HCT116 (cell line): ENCODE data around the gene MAPKAPK3. TPM values are rescaled to one million over a fixed set of nuclear protein-coding genes. Genes with fewer than 3 reads are reported as not detected.
A peak's percentile ranks its signal among the peaks of the same experiment; 100 is the strongest.

Experiments used
- ATAC-seq: fragments of 200-7000 bp; cut with Tn5 transposase; 2 replicates; pipeline ENCODE4 v1.9.1; 2020; ENCODE audit warnings: mild to moderate bottlenecking, moderate library complexity
- BruUV-seq: library from RNA; stranded (reverse); fragments of 400-500 nt; replicated peaks from 2 replicates; lab custom pipeline; 2021; lab: Mats Ljungman, UMichigan
- CTCF ChIA-PET: fragments of 300-600 bp; sonication (Branson Sonifier 250); formaldehyde crosslinking; loops from one replicate; lab custom pipeline; 2021; ENCODE audit warnings: antibody characterized with exemption; lab: Charles Lee
- POLR2A ChIA-PET: fragments of 300-600, 350-600 bp; sonication (Branson Sonifier 250); formaldehyde crosslinking; loops from one replicate; lab custom pipeline; 2021; ENCODE audit warnings: antibody characterized with exemption; lab: Charles Lee
- RAD21 ChIA-PET, 2 experiments: fragments of 300-600 bp; sonication (Branson Sonifier 250); formaldehyde crosslinking; loops; one replicate each; lab custom pipeline; 2023; ENCODE audit warnings: low total read pairs in 2 of 2; ENCODE audit not compliant: uncharacterized antibody in 2 of 2, unreplicated experiment in 2 of 2, low non-redundant PET in 1 of 2; lab: Charles Lee
- DNase-seq: peaks from one replicate; pipeline ENCODE4 v3.0.0-alpha.2; 2010; ENCODE audit warnings: low read depth, low spot score
- H2AFZ ChIP-seq: fragments of 200-600 bp; shearing (Covaris generic), sonication (generic); 2 replicates; pipeline ENCODE4 v1.6.1; 2017; ENCODE audit warnings: low read depth, mixed run types, mixed read lengths, antibody characterized with exemption, low read length; ENCODE audit not compliant: poor library complexity, severe bottlenecking
- H3K27ac ChIP-seq: 2 replicates; pipeline ENCODE4 v1.5.1; 2012; ENCODE audit warnings: low read depth, low read length
- H3K27me3 ChIP-seq: fragments of 200-600 bp; sonication (generic); 2 replicates; pipeline ENCODE4 v1.6.1; 2016; ENCODE audit warnings: mixed run types, low read length, mixed read lengths; ENCODE audit not compliant: insufficient read depth
- H3K36me3 ChIP-seq, 2 experiments: fragments of 200-500 bp in 1 of 2; fragments of 200-600 bp in 1 of 2; sonication (Bioruptor generic) in 1 of 2; sonication (generic) in 1 of 2; 2 replicates each; pipeline versions ENCODE4 v1.5.1 to v1.6.1; 2014 to 2016; ENCODE audit warnings: low read length in 2 of 2, inconsistent platforms in 1 of 2, mixed read lengths in 1 of 2, mixed run types in 1 of 2; ENCODE audit not compliant: insufficient read depth in 2 of 2, control insufficient read depth in 1 of 2
- H3K4me1 ChIP-seq, 2 experiments: fragments of 200-600 bp in 1 of 2; sonication (generic) in 1 of 2; 2 replicates each; pipeline versions ENCODE4 v1.5.1 to v1.6.1; 2012 to 2017; ENCODE audit warnings: low read length in 2 of 2, inconsistent platforms in 1 of 2, mild to moderate bottlenecking in 1 of 2, mixed read lengths in 1 of 2, mixed run types in 1 of 2, moderate library complexity in 1 of 2; ENCODE audit not compliant: insufficient read depth in 2 of 2, control insufficient read depth in 1 of 2
- H3K4me2 ChIP-seq: fragments of 200-600 bp; sonication (generic); 2 replicates; pipeline ENCODE4 v1.6.1; 2017; ENCODE audit warnings: mixed run types, low read length, mixed read lengths
- H3K4me3 ChIP-seq, 2 experiments: fragments of 200-600 bp in 1 of 2; sonication (generic) in 1 of 2; replicated peaks in 1 of 2; 2 replicates each; pipeline ENCODE4 v1.5.1; 2011 to 2016; ENCODE audit warnings: low read length in 2 of 2, control low read depth in 1 of 2, low read depth in 1 of 2, mild to moderate bottlenecking in 1 of 2, mixed read lengths in 1 of 2, mixed run types in 1 of 2
- H3K79me2 ChIP-seq: fragments of 200-600 bp; sonication (generic); 2 replicates; pipeline ENCODE4 v1.6.1; 2017; ENCODE audit warnings: mild to moderate bottlenecking, mixed run types, low read length, moderate library complexity, mixed read lengths; ENCODE audit not compliant: insufficient read depth
- H3K9ac ChIP-seq: fragments of 200-600 bp; sonication (generic); 2 replicates; pipeline ENCODE4 v1.6.1; 2016; ENCODE audit warnings: low read length, mixed read lengths
- H3K9me2 ChIP-seq: fragments of 200-600 bp; sonication (generic), shearing (Covaris generic); 2 replicates; pipeline ENCODE4 v1.6.1; 2017; ENCODE audit warnings: mixed run types, mild to moderate bottlenecking, moderate library complexity; ENCODE audit not compliant: insufficient read depth
- H3K9me3 ChIP-seq, 2 experiments: fragments of 200-500 bp in 1 of 2; fragments of 200-600 bp in 1 of 2; sonication (Bioruptor generic) in 1 of 2; sonication (generic) in 1 of 2; 2 replicates each; pipeline ENCODE4 v1.6.1; 2014 to 2017; ENCODE audit warnings: low read length in 2 of 2, mixed read lengths in 2 of 2, inconsistent platforms in 1 of 2, low read depth in 1 of 2, mild to moderate bottlenecking in 1 of 2, mixed run types in 1 of 2, moderate library complexity in 1 of 2; ENCODE audit not compliant: control insufficient read depth in 1 of 2, insufficient read depth in 1 of 2
- H4K20me1 ChIP-seq: fragments of 200-600 bp; sonication (generic), shearing (Covaris generic); 2 replicates; pipeline ENCODE4 v1.6.1; 2017; ENCODE audit warnings: mixed run types, mild to moderate bottlenecking, moderate library complexity; ENCODE audit not compliant: insufficient read depth
- CEBPB ChIP-seq: IDR thresholded peaks from 2 replicates; pipeline ENCODE4 v1.6.1; 2012; ENCODE audit warnings: low read depth
- CTCF ChIP-seq, 3 experiments: fragments of 200-600 bp in 1 of 3; sonication (generic) in 1 of 3; IDR thresholded peaks in 2 of 3; conservative IDR thresholded peaks in 1 of 3; 2 replicates each; pipeline ENCODE4 v1.5.1; 2012 to 2017; ENCODE audit warnings: low read depth in 2 of 3, low read length in 2 of 3, antibody characterized with exemption in 1 of 3, borderline replicate concordance in 1 of 3, control low read depth in 1 of 3, mild to moderate bottlenecking in 1 of 3, mixed read lengths in 1 of 3, mixed run types in 1 of 3, moderate library complexity in 1 of 3; ENCODE audit not compliant: insufficient read depth in 1 of 3
- EZH2phosphoT487 ChIP-seq: fragments of 200-600 bp; IDR thresholded peaks from 2 replicates; pipeline ENCODE4 v1.6.1; 2018; ENCODE audit warnings: antibody characterized with exemption, borderline replicate concordance
- FOSL1 ChIP-seq: IDR thresholded peaks from 2 replicates; pipeline ENCODE4 v1.6.1; 2012; ENCODE audit warnings: low read depth
- POLR2AphosphoS5 ChIP-seq: IDR thresholded peaks from 2 replicates; pipeline ENCODE4 v1.6.1; 2011; ENCODE audit warnings: mild to moderate bottlenecking, low read depth, low read length, moderate library complexity
- SRF ChIP-seq: IDR thresholded peaks from 2 replicates; pipeline ENCODE4 v1.6.1; 2012; ENCODE audit warnings: low read depth
- ZNF274 ChIP-seq: fragments of 200-500 bp; sonication (Bioruptor generic); IDR thresholded peaks from 2 replicates; pipeline ENCODE4 v1.6.1; 2014; ENCODE audit warnings: mild to moderate bottlenecking, low read depth, low read length, inconsistent platforms
- intact Hi-C: fragments of 100-400 bp; cut with micrococcal nuclease; formaldehyde crosslinking; loops from 2 replicates; pipeline ENCODE4 v1.10.0; 2022
- total RNA-seq: library from RNA; stranded (reverse); gene quantifications from one replicate; pipeline ENCODE4 v1.2.1, GENCODE V29; 2021; ENCODE audit not compliant: unreplicated experiment
- TF ChIP-seq, protein P1 (sequence below): IDR thresholded peaks from 2 replicates; pipeline ENCODE4 v1.6.1; 2012
- TF ChIP-seq, protein P2 (sequence below): IDR thresholded peaks from 2 replicates; pipeline ENCODE4 v1.6.1; 2011; ENCODE audit warnings: mild to moderate bottlenecking, low read length, moderate library complexity; ENCODE audit not compliant: insufficient replicate concordance; ENCODE audit errors: extremely low read depth

Gene MAPKAPK3
- total RNA-seq, 1 experiment from 2014 or later: 87.3 TPM

- intact Hi-C loops: loop anchor here (5.0 kb wide), 2 partner anchors 211 to 696 kb away; no protein-coding TSS in a partner anchor
- CTCF ChIA-PET: interaction anchor here (0.9 to 2.6 kb wide), 3 partner anchors 13 to 60 kb away, joined by 3 to 8 read pairs (median 4); partner anchors contain the start of gene MAPKAPK3
Observed at GRCh38 chr3:50676031-50676705, 59.2 kb downstream of the MAPKAPK3 start.

More at GRCh38 chr3:50676031-50676705, 59.2 kb downstream of the MAPKAPK3 start:
- no peak for TF ChIP-seq SRF
- TF ChIP-seq FOSL1: no peak
- no peak for TF ChIP-seq ZNF274
- no peak for TF ChIP-seq EZH2phosphoT487
- no peak for TF ChIP-seq CTCF (IDR thresholded peaks at IDR 0.05 in 2 of 3, conservative IDR thresholded peaks at IDR 0.05 in 1 of 3; ENCODE audit: borderline replicate concordance in 1 of 3, insufficient read depth in 1 of 3, low read depth in 2 of 3, low read length in 2 of 3)
- TF ChIP-seq, protein P1, sequence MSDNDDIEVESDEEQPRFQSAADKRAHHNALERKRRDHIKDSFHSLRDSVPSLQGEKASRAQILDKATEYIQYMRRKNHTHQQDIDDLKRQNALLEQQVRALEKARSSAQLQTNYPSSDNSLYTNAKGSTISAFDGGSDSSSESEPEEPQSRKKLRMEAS: no peak
- TF ChIP-seq POLR2AphosphoS5: no peak
- TF ChIP-seq, protein P2, sequence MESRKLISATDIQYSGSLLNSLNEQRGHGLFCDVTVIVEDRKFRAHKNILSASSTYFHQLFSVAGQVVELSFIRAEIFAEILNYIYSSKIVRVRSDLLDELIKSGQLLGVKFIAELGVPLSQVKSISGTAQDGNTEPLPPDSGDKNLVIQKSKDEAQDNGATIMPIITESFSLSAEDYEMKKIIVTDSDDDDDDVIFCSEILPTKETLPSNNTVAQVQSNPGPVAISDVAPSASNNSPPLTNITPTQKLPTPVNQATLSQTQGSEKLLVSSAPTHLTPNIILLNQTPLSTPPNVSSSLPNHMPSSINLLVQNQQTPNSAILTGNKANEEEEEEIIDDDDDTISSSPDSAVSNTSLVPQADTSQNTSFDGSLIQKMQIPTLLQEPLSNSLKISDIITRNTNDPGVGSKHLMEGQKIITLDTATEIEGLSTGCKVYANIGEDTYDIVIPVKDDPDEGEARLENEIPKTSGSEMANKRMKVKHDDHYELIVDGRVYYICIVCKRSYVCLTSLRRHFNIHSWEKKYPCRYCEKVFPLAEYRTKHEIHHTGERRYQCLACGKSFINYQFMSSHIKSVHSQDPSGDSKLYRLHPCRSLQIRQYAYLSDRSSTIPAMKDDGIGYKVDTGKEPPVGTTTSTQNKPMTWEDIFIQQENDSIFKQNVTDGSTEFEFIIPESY: no peak
- no peak for TF ChIP-seq CEBPB
- BruUV-seq: no TSS peak
- Histone ChIP-seq H3K4me2 (peak overlapping the region; percentile 85), H3K9me2 (no peaks in the 10 kb centered on the region), H3K9ac (no peak overlapping the region), H3K27me3 (no peaks in the 10 kb centered on the region), H3K27ac (no peak overlapping the region), H3K36me3 (no peaks in the 10 kb centered on the region), H3K79me2 (no peaks in the 10 kb centered on the region; the same call in none of the 2 replicates), H3K4me3 (peak overlapping the region; percentile 56 to 61; a peak in 3 of 4 replicates), H4K20me1 (no peaks in the 10 kb centered on the region), H3K4me1 (peaks cover 9 to 24% of the 10 kb centered on the region in 2 experiments), H2AFZ (no peak overlapping the region), H3K9me3 (no peaks in the 10 kb centered on the region)
- ChIA-PET POLR2A (interaction anchor here (0.7 to 1.5 kb wide), 2 partner anchors 9 to 1296 kb away, joined by 3 read pairs; no protein-coding TSS in a partner anchor), RAD21 (no interaction called here)
- no peak for ATAC-seq
- no peak for DNase-seq
